ENCODE data around the gene INSIG1. TPM values are rescaled to one million over a fixed set of nuclear protein-coding genes. Genes with fewer than 3 reads are reported as not detected.

The INSIG1 gene
- total RNA-seq, 1 donor = 79.6 TPM

DNA sequence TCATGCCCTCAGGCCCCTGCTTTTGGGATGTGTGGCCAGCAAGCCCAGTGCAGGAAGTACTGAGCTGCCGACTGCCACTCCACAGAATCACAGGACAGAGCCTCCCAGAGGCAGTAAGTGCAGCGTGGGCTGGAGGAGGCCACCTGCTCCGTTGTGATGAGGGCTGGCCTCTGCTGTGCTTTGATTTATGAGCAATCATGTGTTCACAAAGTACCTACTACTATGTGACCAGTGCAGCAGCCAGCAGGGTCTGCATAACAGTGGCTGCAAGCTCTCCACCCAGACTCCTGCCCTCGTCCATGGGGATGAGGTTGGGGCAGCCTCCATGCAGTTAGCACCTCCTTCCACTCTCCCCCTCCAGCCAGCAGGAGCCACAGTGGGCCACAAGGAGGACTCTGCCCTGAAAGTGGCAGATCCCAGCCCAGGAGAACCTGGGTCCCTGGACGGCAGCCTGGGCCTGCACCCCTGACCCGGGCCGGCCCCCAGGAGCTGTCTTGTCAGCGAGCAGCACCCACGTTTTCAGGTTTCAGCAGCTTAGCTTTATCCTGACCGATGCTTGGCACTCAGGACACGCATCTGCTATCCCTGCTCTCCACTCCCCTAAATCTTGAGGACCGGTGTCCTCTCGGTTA, 37.7 kb upstream of the INSIG1 start:
- no peak for DNase-seq (ENCODE audit: low read depth)
- TF ChIP-seq, protein P1, sequence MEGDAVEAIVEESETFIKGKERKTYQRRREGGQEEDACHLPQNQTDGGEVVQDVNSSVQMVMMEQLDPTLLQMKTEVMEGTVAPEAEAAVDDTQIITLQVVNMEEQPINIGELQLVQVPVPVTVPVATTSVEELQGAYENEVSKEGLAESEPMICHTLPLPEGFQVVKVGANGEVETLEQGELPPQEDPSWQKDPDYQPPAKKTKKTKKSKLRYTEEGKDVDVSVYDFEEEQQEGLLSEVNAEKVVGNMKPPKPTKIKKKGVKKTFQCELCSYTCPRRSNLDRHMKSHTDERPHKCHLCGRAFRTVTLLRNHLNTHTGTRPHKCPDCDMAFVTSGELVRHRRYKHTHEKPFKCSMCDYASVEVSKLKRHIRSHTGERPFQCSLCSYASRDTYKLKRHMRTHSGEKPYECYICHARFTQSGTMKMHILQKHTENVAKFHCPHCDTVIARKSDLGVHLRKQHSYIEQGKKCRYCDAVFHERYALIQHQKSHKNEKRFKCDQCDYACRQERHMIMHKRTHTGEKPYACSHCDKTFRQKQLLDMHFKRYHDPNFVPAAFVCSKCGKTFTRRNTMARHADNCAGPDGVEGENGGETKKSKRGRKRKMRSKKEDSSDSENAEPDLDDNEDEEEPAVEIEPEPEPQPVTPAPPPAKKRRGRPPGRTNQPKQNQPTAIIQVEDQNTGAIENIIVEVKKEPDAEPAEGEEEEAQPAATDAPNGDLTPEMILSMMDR (IDR thresholded peaks at IDR 0.05; ENCODE audit: insufficient read depth, low read length) = no peak
- no peak overlapping the region for H3K4me3 ChIP-seq (ENCODE audit: low read depth, low read length)

DNA sequence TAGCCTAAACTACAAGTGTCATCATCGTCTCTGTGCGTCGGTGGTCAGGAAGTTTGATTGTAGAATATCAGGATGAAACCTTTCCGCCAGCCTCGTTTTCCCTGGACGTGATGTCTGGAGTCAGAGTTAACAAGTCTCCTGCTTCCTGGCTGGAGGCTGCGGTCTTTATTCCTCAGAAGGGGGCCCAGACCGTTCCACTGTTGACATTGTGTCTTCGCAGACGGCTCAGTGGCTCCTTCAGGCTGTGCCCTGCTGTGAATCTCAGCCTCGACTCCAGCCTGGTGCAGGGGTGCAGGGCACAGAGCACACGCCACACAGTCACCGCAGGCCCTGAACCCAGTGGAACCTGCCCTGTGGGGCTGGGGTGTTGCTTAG, 37.2 kb upstream of the INSIG1 start:
- DNase-seq (ENCODE audit: low read depth) = no peak

DNA sequence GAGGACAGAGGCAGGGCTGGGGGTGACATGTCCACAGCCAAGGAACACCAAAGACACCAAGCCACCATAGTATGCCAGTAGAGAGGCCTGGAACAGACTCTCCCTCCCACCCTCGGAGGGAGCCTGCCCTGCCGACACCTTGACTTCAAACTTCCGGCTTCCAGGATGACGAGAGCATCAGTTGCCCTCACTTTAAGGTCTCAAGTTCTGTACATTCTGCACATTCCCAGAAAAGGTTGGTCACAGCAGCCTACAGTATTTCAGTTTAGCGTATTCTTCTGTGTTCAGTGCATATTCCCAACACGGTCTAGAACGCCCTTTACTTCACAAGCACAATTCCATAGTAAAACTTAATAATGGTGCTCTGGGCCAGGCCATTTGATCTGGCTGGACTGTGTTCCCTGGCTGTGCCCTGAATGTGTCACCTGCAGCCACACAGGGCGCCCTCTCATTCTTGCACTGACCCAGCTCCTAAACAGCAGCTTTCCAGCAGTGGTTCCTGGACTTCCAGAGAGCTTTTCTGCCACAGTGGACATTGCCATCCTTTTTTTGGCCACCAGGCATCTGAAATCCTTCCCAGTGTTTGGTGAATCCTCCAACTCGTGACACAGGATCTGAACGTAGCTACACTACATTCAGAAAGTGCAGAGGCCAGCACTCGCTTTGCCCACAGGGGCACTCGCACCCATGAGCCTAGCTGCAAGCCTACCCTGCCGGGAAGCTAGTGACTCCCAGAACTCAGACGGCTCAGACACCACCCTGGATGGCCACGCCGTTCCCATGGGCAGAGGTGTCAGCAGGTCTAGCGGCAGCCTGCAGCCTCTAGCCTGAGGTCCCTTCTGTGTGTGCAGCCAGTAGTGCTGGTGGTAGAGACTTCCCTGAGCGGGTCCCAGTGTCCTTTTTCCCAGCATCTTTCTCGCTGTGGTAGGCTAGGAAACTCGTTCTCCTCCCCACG, 36.4 kb upstream of the INSIG1 start:
- TF ChIP-seq, protein P1 (IDR thresholded peaks at IDR 0.05; ENCODE audit: insufficient read depth, low read length) = no peak
- no peak overlapping the region for H3K4me3 ChIP-seq (ENCODE audit: low read depth, low read length)
- DNase-seq (ENCODE audit: low read depth) = no peak

More for the DNA sequence above, 37.2 kb upstream of the INSIG1 start:
- TF ChIP-seq, protein P1 (IDR thresholded peaks at IDR 0.05; ENCODE audit: insufficient read depth, low read length) = no peak
- H3K4me3 ChIP-seq (ENCODE audit: low read depth, low read length) = no peak overlapping the region

DNA sequence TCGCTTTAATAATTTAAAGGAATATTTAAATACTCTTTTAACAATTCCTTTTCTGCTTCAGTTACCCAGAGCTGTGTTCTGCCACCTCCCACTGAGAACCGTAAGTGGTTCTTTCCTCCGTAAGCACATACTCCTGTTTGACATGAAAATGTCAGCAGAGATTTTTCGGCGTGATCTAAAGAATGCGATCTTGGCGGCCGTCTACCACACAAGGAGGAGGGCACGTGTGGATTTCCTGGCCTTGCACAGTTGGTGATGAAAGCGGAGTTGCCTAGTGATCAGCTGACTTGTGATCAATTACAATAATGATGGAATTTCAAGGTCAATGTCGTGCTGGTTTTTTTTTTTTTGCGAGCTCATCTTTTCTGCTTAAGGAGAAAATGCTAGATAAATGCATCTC, 35.6 kb upstream of the INSIG1 start:
- DNase-seq (ENCODE audit: low read depth) = no peak

DNA sequence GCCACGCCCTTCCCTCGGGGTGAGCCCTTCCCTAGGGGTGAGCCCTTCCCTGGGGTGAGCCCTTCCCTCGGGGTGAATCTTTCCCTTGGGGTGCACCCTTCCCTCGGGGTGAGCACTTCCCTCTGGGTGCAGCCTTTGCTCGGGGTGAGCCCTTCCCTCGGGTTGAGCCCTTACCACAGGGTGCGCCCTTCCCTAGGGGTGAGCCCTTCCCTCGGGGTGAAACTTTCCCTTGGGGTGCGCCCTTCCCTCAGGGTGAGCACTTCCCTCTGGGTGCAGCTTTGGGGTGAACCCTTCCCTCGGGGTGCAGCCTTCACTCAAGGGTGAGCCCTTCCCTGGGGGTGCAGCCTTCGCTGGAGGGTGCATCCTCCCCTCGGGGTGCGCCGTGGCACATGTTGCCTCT, 34.6 kb upstream of the INSIG1 start:
- TF ChIP-seq, protein P1 (IDR thresholded peaks at IDR 0.05; ENCODE audit: insufficient read depth, low read length) = no peak
- no peak overlapping the region for H3K4me3 ChIP-seq (ENCODE audit: low read depth, low read length)
- DNase-seq (ENCODE audit: low read depth) = no peak

More for the DNA sequence above, 35.6 kb upstream of the INSIG1 start:
- TF ChIP-seq, protein P1 (IDR thresholded peaks at IDR 0.05; ENCODE audit: insufficient read depth, low read length) = no peak
- no peak overlapping the region for H3K4me3 ChIP-seq (ENCODE audit: low read depth, low read length)

DNA sequence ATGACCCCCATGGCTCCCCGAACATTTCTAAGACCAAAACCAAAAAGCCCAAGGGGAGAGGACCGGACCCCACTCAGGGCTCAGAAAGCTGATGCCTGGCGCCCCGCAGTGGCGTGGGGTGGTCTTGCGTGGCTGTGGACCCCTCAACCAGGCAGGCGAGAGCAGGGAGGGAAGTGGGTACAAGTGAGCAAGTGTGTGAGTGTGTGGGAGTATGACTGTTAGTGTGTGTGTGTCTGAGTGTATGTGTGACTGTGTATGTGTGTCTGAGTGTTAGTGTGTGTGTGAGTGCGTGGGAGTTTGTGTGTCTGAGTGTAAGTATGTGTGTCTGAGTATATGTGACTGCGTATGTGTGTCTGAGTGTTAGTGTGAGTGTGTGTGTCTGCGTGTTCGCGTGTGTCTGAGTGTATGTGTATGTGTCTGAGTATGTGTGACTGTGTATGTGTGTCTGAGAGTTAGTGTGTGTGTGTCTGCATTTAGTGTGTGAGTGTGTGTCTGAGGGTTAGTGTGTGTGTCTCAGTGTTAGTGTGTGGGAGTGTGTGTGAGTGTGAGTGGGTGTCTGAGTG, 34.0 kb upstream of the INSIG1 start:
- H3K4me3 ChIP-seq (ENCODE audit: low read depth, low read length) = no peak overlapping the region
- TF ChIP-seq, protein P1 (IDR thresholded peaks at IDR 0.05; ENCODE audit: insufficient read depth, low read length) = no peak
- no peak for DNase-seq (ENCODE audit: low read depth)
